ENCODE data around the gene UBE2J1.
A peak's percentile ranks its signal among the peaks of the same experiment; 100 is the strongest.

The UBE2J1 gene

GRCh38 chr6:89368107-89368506 is 15.6 kb upstream of the UBE2J1 start:
- H3K4me3 ChIP-seq (ENCODE audit: low read length), result no peak overlapping the region
- H3K36me3 ChIP-seq (ENCODE audit: control insufficient read depth, insufficient read depth, low read length), result no peaks in the 10 kb centered on the region
- H3K27ac ChIP-seq (ENCODE audit: low read length), result no peak overlapping the region
- no CpG with 5 or more reads among the region's 6 CpGs for WGBS (ENCODE audit: insufficient coverage, insufficient read length)
- no peaks in the 10 kb centered on the region for H3K4me1 ChIP-seq (ENCODE audit: control insufficient read depth, insufficient read depth, low read length)
- H3K9me3 ChIP-seq (ENCODE audit: control insufficient read depth, insufficient read depth, low read length), result no peaks in the 10 kb centered on the region
- no peak for DNase-seq (ENCODE audit: low read depth, low spot score)
- no peaks in the 10 kb centered on the region for H3K27me3 ChIP-seq (ENCODE audit: control insufficient read depth, insufficient read depth, low read length)

GRCh38 chr6:89364586-89364985 is 12.1 kb upstream of the UBE2J1 start:
- Histone ChIP-seq H3K36me3 (ENCODE audit: control insufficient read depth, insufficient read depth, low read length) (no peaks in the 10 kb centered on the region), H3K4me1 (ENCODE audit: control insufficient read depth, insufficient read depth, low read length) (no peaks in the 10 kb centered on the region), H3K4me3 (ENCODE audit: low read length) (no peak overlapping the region), H3K9me3 (ENCODE audit: control insufficient read depth, insufficient read depth, low read length) (no peaks in the 10 kb centered on the region), H3K27ac (ENCODE audit: low read length) (no peak overlapping the region), H3K27me3 (ENCODE audit: control insufficient read depth, insufficient read depth, low read length) (no peaks in the 10 kb centered on the region)
- DNase-seq (ENCODE audit: low read depth, low spot score), result no peak

- H3K27me3 ChIP-seq (ENCODE audit: control insufficient read depth, insufficient read depth, low read length), result no peaks in the 10 kb centered on the region
- H3K9me3 ChIP-seq (ENCODE audit: control insufficient read depth, insufficient read depth, low read length), result no peaks in the 10 kb centered on the region
- DNase-seq (ENCODE audit: low read depth, low spot score), result no peak
- no peaks in the 10 kb centered on the region for H3K36me3 ChIP-seq (ENCODE audit: control insufficient read depth, insufficient read depth, low read length)
- no peaks in the 10 kb centered on the region for H3K4me1 ChIP-seq (ENCODE audit: control insufficient read depth, insufficient read depth, low read length)
- no CpG with 5 or more reads among the region's 2 CpGs for WGBS (ENCODE audit: insufficient coverage, insufficient read length)
- no peak overlapping the region for H3K4me3 ChIP-seq (ENCODE audit: low read length)
- H3K27ac ChIP-seq (ENCODE audit: low read length), result no peak overlapping the region
Measured at GRCh38 chr6:89361171-89361570, 8.6 kb upstream of the UBE2J1 start.

- no peak for DNase-seq (ENCODE audit: low read depth, low spot score)
- no peaks in the 10 kb centered on the region for H3K4me1 ChIP-seq (ENCODE audit: control insufficient read depth, insufficient read depth, low read length)
Measured at GRCh38 chr6:89360415-89360999, 8.0 kb upstream of the UBE2J1 start.

GRCh38 chr6:89359561-89359960 is 7.0 kb upstream of the UBE2J1 start:
- Histone ChIP-seq H3K4me1 (ENCODE audit: control insufficient read depth, insufficient read depth, low read length) (no peaks in the 10 kb centered on the region), H3K36me3 (ENCODE audit: control insufficient read depth, insufficient read depth, low read length) (no peaks in the 10 kb centered on the region), H3K9me3 (ENCODE audit: control insufficient read depth, insufficient read depth, low read length) (no peaks in the 10 kb centered on the region), H3K27me3 (ENCODE audit: control insufficient read depth, insufficient read depth, low read length) (no peaks in the 10 kb centered on the region), H3K27ac (ENCODE audit: low read length) (no peak overlapping the region), H3K4me3 (ENCODE audit: low read length) (no peak overlapping the region)
- DNase-seq (ENCODE audit: low read depth, low spot score), result no peak
- WGBS (ENCODE audit: insufficient coverage, insufficient read length), result no CpG with 5 or more reads among the region's 1 CpG

More at GRCh38 chr6:89360415-89360999, 8.0 kb upstream of the UBE2J1 start:
- no peak overlapping the region for H3K27ac ChIP-seq (ENCODE audit: low read length)
- H3K36me3 ChIP-seq (ENCODE audit: control insufficient read depth, insufficient read depth, low read length), result no peaks in the 10 kb centered on the region
- no peaks in the 10 kb centered on the region for H3K9me3 ChIP-seq (ENCODE audit: control insufficient read depth, insufficient read depth, low read length)
- H3K4me3 ChIP-seq (ENCODE audit: low read length), result no peak overlapping the region
- no peaks in the 10 kb centered on the region for H3K27me3 ChIP-seq (ENCODE audit: control insufficient read depth, insufficient read depth, low read length)
- WGBS (ENCODE audit: insufficient coverage, insufficient read length), result no CpG with 5 or more reads among the region's 2 CpGs

GRCh38 chr6:89357390-89357789 is 4.9 kb upstream of the UBE2J1 start:
- H3K27ac ChIP-seq (ENCODE audit: low read length), result no peak overlapping the region
- no CpG with 5 or more reads among the region's 3 CpGs for WGBS (ENCODE audit: insufficient coverage, insufficient read length)

GRCh38 chr6:89356642-89357170 is 4.2 kb upstream of the UBE2J1 start:
- no peak overlapping the region for H3K27ac ChIP-seq (ENCODE audit: low read length)
- no peak for DNase-seq (ENCODE audit: low read depth, low spot score)

More at GRCh38 chr6:89357390-89357789, 4.9 kb upstream of the UBE2J1 start:
- H3K4me1 ChIP-seq (ENCODE audit: control insufficient read depth, insufficient read depth, low read length), result no peaks in the 10 kb centered on the region
- DNase-seq (ENCODE audit: low read depth, low spot score), result no peak
- H3K4me3 ChIP-seq (ENCODE audit: low read length), result no peak overlapping the region
- H3K27me3 ChIP-seq (ENCODE audit: control insufficient read depth, insufficient read depth, low read length), result no peaks in the 10 kb centered on the region
- H3K36me3 ChIP-seq (ENCODE audit: control insufficient read depth, insufficient read depth, low read length), result no peaks in the 10 kb centered on the region
- H3K9me3 ChIP-seq (ENCODE audit: control insufficient read depth, insufficient read depth, low read length), result no peaks in the 10 kb centered on the region

GRCh38 chr6:89355511-89356194 is 3.1 kb upstream of the UBE2J1 start:
- DNase-seq (ENCODE audit: low read depth, low spot score), result no peak
- Histone ChIP-seq H3K9me3 (ENCODE audit: control insufficient read depth, insufficient read depth, low read length) (no peaks in the 10 kb centered on the region), H3K36me3 (ENCODE audit: control insufficient read depth, insufficient read depth, low read length) (no peaks in the 10 kb centered on the region), H3K4me3 (ENCODE audit: low read length) (no peak overlapping the region), H3K4me1 (ENCODE audit: control insufficient read depth, insufficient read depth, low read length) (no peaks in the 10 kb centered on the region), H3K27me3 (ENCODE audit: control insufficient read depth, insufficient read depth, low read length) (no peaks in the 10 kb centered on the region; the same call in 1 of the 2 replicates), H3K27ac (ENCODE audit: low read length) (no peak overlapping the region)
- no CpG with 5 or more reads among the region's 2 CpGs for WGBS (ENCODE audit: insufficient coverage, insufficient read length)

More at GRCh38 chr6:89356642-89357170, 4.2 kb upstream of the UBE2J1 start:
- Histone ChIP-seq H3K36me3 (ENCODE audit: control insufficient read depth, insufficient read depth, low read length) (no peaks in the 10 kb centered on the region), H3K4me1 (ENCODE audit: control insufficient read depth, insufficient read depth, low read length) (no peaks in the 10 kb centered on the region), H3K4me3 (ENCODE audit: low read length) (no peak overlapping the region), H3K27me3 (ENCODE audit: control insufficient read depth, insufficient read depth, low read length) (no peaks in the 10 kb centered on the region; the same call in 1 of the 2 replicates), H3K9me3 (ENCODE audit: control insufficient read depth, insufficient read depth, low read length) (no peaks in the 10 kb centered on the region)
- no CpG with 5 or more reads among the region's 1 CpG for WGBS (ENCODE audit: insufficient coverage, insufficient read length)

GRCh38 chr6:89353702-89354392 is 1.3 kb upstream of the UBE2J1 start:
- Histone ChIP-seq H3K27me3 (ENCODE audit: control insufficient read depth, insufficient read depth, low read length) (no peaks in the 10 kb centered on the region; the same call in 1 of the 2 replicates), H3K36me3 (ENCODE audit: control insufficient read depth, insufficient read depth, low read length) (no peaks in the 10 kb centered on the region), H3K27ac (ENCODE audit: low read length) (no peak overlapping the region), H3K4me1 (ENCODE audit: control insufficient read depth, insufficient read depth, low read length) (no peaks in the 10 kb centered on the region), H3K9me3 (ENCODE audit: control insufficient read depth, insufficient read depth, low read length) (no peaks in the 10 kb centered on the region), H3K4me3 (ENCODE audit: low read length) (no peak overlapping the region)
- WGBS (ENCODE audit: insufficient coverage, insufficient read length), result no CpG with 5 or more reads among the region's 2 CpGs
- no peak for DNase-seq (ENCODE audit: low read depth, low spot score)

- no peaks in the 10 kb centered on the region; the same call in 1 of the 2 replicates for H3K27me3 ChIP-seq (ENCODE audit: control insufficient read depth, insufficient read depth, low read length)
- no peaks in the 10 kb centered on the region for H3K4me1 ChIP-seq (ENCODE audit: control insufficient read depth, insufficient read depth, low read length)
- 100% methylated on average over 1 of the region's 27 CpGs for WGBS (ENCODE audit: insufficient coverage, insufficient read length)
- H3K36me3 ChIP-seq (ENCODE audit: control insufficient read depth, insufficient read depth, low read length), result no peaks in the 10 kb centered on the region
- no peak overlapping the region for H3K27ac ChIP-seq (ENCODE audit: low read length)
- peak overlapping the region; percentile 49; the same call in 1 of the 2 replicates for H3K4me3 ChIP-seq (ENCODE audit: low read length)
- no peak for DNase-seq (ENCODE audit: low read depth, low spot score)
- H3K9me3 ChIP-seq (ENCODE audit: control insufficient read depth, insufficient read depth, low read length), result no peaks in the 10 kb centered on the region
Measured at GRCh38 chr6:89353118-89353556, 615 bp upstream of the UBE2J1 start.
